Measurements from ENCODE around the gene THEMIS2.
"Not testable (repeated sequence)": the region's sequence is repeated elsewhere in the genome, so short reads cannot be mapped to it uniquely, and the experiment has no call there.

The THEMIS2 gene
- 33.1 to 113 reads per million in 2 donors for total RNA-seq

DNA sequence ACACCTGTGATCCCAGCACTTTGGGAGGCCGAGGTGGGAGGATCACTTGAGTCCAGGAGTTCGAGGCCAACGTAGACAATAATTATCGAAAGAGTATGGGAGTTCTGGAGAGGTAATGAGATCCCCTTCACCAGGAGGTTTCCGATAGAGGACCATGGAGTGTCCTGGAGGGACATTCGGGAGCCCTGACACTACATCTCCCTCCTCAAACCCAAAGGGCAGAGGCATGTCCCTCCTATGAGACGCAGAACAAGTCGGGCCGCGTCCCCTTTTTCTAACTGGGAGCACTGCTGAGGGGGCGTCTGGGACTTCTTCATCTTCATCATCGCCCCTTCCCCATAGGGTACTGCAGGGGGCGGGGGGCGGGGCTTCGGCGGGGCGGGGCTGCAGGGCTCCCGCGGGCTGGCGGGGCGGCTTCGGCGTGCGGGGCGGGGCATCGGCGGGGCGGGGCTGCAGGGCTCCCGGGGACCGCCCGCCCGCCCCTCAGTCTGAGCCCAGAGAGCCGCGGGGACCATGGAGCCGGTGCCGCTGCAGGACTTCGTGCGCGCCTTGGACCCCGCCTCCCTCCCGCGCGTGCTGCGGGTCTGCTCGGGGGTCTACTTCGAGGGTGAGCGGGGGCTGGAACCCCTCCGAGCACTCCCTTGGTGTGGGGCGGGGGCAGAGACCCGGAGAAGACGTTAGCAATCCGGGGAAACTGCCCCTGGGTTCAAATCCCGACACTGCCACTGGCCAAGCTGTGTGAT is at the start of gene THEMIS2:
TSS of gene THEMIS2 (plus strand) at position 486 of the 743 bp plus-strand sequence. CDS start at position 514, 28 bp downstream.
- DNase-seq: peak; percentile 72

DNA sequence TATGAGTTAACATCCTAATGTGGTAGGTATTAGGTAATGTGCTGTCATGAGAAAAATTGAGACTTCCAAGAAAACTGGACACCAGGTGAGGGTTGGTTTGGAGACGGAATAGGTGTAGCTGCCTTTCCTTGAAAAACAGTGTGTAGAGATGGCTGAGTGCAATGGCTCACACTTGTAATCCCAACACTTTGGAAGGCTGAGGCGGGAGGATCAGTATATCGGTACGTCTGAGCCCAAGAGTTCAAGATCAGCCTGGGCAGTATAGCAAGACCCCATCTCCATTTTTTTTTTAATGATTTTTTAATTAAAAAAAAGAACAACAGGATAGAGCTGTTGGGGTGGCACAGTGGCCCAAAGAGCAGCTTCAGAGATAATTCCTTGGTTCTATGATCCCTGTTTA is 48.6 kb upstream of the THEMIS2 start:
- no peak for DNase-seq

DNA sequence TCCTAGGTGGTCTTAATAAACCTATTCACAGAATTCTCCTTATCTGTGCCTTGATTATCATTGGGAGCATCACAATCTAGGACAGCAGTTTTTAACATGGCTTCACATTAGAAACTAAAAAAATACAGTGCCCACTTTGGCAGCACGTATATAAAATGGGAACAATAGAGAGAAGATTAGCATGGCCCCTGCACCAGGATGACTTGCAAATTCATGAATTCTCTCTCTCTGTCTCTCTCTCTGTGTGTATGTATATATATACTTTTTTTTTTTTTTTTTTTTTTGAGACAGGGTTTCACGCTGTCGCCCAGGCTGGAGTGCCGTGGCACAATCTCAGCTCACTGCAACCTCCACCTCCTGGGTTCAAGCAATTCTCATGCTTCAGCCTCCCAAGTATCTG is 47.9 kb upstream of the THEMIS2 start:
- DNase-seq: no peak

DNA sequence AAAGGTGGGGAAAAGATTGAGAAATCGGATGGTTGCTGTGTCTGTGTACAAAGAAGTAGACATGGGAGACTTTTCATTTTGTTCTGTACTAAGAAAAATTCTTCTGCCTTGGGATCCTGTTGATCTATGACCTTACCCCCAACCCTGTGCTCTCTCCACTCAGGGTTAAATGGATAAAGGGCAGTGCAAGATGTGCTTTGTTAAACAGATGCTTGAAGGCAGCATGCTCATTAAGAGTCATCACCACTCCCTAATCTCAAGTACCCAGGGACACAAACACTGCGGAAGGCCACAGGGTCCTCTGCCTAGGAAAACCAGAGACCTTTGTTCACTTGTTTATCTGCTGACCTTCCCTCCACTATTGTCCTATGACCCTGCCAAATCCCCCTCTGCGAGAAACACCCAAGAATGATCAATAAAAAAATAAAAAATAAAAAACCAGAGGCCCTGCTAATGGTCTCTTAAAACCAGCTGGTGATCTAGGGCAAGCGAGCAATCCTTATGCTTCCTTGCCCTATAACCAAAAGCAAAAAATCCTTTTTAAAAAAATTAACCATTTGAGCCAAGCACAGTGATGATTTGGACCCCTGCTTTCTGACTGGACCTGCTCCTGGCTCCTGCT is 42.9 kb upstream of the THEMIS2 start:
- not testable (repeated sequence) for DNase-seq

DNA sequence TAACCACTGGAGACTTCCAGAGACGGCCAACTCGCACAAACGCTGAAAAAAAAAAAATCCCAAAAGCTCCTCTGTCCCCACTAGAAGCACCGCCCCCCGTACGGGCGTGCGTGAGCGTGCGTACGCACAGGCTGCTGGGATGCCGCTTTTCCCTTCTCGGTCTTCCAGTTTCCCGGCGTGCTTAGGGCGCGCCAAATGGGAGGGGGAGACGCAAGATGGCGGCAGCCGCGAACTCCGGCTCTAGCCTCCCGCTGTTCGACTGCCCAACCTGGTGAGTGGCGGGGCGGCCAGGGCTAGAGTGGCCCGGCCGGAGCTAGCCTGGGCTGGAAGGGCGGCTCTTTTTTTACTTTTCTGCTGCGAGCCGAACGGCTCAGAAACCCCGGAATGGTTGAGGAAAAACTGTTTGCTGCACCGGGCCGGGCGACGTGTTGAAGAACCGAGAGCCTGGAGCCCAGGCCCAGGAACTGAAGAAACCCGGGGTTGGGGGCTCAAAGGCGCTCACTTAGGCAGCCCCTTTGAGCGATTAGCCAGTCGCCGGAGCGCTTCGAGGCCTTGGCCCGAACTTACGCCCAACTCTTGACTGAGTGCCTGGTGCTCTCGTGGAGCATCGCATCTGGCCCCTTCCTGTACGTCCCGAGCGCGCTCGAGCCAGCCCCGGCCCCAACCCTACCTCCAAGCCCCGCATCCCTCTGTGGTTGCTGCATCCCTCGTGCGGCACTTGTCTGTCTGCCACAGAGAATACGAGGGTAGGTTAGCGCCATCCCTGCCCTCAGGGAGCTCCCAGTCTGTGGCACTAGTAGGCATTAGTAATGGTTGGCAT is 41.5 kb upstream of the THEMIS2 start, which contains the start of gene PPP1R8:
TSS of gene PPP1R8 (plus strand) at position 162 of the 820 bp plus-strand sequence. CDS start at position 216, 54 bp downstream.
- DNase-seq: peak; percentile 67

DNA sequence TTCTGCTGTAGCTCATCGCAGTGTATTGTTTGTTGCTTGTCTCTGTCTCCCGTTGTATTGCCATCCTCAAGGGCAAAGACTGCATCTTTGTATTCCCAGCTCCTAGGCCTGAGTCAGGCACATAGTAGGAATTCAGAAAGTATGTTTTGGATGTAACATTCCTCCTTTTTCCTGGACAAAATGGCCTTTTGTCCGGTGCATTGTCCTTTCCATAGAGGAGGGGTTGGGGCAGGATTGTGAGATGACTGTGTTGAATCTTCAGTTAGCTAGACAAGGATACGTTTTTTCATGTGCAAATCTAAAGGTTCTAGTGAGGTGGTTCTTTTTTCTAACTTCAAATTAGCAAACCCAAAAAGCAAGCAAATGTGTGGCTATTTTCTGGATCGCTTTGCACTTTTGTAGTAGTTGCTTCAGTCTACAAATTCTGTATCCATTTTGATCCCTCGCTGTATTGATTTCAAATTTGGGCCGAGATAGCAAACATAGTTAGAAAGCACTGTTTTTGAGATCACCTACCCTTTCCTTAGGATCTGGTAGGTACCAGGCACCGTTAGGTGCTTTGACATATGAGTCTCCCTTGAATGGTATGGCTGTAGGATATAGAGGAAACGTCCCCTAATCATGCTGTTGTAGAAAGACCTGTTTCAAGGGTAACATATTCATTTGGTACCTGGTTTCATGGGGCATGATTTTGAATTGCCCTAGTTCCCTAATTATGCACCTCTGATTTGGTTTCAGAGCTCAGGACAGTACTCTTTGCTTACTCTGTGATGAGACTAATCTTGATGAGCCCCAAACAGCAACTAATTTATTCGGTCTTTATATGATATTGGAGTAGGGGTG is 40.6 kb upstream of the THEMIS2 start:
- DNase-seq: no peak

DNA sequence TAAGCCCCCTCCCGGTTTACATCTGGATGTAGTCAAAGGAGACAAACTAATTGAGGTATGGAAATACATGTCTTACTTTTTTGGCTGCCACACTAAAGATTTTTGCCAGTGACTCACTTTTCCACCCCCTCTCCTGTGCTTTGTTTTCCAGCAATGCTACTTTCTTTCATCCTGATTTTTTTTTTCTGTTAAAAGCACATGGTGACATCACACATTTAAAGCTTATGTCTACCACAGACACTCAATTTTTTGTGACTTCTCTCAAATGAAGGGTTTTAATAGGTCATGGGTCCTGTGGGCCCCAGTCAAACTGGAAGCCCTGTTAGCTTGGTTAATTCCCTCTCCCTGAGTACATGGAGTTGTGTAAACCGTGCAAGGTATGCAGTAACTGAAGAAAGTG is 39.6 kb upstream of the THEMIS2 start:
- no peak for DNase-seq

DNA sequence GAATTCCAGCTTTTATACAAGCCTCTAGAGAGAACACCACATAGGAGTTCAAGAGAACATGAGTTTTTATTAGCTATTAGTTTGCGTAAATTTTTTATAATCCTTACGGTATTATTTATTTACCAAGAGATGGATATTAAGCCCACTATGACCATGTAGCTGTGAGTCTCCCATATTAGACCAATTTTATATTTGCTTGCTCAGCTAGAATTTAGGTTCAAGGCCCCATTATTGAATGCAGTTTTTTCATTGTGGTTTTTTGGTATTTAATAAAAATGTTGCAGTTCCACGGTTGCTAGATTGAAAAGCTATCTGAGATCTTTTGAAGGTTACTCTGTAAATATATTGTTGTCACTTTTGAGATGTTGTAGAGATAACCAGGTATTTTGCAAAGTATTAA is 38.9 kb upstream of the THEMIS2 start:
- no peak for DNase-seq

DNA sequence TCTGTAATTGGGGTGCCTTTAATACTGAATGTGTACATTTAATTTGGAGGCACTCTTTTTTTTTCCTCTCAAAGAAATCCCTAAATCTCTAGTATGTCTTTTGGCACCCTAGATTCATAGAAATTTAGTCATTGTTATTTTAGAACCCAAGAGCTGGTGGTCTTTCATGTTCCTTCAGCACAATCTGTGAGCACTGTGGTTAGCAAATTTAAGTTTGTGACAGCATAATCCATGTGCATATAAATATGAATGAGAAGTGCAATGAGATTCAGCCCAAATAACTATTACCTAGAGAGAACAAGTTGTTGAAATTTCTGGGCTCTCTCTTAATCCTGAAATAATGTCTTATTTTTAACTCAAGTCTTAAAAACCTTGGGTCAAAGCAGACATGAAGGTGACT is 37.3 kb upstream of the THEMIS2 start:
- no peak for DNase-seq

DNA sequence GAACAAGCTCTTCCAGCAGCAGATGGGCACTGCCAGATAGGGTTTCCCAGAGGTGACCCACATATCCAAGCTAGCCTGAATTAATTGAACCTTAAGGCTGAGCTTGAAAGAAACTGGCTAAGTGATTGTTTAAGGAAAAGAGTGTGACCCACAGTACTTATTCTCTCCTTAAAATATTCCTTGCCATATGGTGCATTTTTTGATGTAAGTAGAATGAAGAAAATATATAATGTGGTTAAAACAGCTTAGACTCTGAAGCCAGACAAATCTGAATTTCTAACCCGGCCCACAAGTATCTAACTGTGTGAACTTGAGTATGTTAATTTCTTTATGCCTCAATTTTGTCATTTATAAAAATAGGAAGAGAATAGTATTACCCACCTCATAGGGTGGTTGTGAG is 36.8 kb upstream of the THEMIS2 start:
- DNase-seq: no peak

DNA sequence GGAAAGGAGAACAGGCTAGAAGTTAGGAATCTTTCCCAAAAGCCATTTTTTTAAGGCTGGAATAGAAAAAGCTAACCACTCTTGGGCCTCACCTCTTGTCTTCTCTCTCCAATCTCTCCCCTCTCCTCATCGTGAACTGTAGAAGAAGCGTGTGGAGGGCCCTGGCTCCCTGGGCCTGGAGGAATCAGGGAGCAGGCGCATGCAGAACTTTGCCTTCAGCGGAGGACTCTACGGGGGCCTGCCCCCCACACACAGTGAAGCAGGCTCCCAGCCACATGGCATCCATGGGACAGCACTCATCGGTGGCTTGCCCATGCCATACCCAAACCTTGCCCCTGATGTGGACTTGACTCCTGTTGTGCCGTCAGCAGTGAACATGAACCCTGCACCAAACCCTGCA is 22.4 kb upstream of the THEMIS2 start:
- no peak for DNase-seq

DNA sequence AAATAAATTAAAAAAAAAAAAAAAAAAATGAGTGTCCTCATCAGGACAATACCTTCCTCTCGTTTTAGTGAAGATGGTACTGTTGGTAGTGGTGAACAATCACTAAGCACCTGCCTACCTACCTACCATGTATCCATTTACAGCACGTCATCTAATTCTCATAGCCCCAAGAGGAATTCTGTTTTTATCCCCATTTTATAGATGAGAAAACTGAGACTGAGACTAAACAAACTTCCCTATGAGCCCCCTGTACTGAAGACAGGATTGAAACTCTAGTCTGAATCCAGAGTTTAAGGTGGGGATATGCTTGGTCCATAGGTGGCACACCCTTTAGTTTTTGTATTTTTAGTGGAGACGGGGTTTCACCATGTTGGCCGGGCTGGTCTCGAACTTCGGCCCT is 17.3 kb upstream of the THEMIS2 start:
- no peak for DNase-seq

DNA sequence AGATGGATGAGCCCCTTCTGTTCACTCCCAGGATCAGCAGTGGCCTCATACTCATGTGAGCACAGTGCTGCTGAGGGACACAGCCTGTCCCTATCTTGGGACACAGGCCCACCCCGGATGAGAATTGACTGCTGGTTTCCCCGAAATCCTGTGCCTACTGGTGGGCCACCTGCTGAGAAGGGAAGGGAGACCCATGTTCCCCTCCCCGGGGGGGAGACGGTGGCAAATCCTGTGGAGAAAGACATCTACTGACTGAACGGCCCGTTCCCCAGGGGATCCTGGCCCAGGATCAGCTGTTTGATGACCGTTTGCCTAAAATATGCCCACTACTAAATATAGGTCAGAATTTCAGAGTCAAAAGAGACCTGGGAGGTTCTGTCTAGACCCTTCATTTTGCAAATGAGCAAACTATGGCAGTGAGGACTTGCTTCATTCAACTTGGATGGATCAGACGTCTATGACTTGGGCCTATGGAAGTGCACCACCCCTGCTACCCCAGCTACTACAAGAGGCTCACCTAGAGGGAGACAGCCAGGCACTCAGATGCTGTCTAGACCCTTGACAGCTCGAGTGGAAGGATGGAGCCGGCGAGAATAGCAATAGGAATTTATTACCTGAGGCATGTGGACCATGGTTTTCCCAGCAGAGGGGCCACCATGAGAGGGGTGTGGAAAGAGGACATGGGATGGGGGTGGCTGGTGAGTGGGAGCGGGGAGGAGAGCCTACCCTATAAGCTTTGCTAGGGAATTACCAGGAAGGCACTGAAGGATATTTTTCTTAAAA is 15.6 kb upstream of the THEMIS2 start:
- DNase-seq: no peak

DNA sequence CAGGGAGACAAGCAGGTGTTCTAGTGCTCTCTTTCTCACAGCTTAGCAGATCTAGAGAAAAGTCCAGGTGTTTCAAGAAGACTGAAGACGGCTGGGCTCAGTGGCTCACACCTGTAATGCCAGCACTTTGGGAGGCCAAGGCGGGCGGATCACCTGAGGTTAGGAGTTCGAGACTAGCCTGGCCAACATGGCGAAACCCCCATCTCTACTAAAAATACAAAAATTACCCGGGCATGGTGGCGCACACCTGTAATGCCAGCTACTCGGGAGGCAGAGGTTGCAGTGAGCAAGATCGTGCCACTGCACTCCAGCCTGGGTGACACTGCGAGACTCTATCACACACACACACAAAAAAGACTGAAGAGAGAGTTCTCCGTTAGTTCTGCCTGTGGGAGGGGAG is 14.8 kb upstream of the THEMIS2 start:
- not testable (repeated sequence) for DNase-seq

DNA sequence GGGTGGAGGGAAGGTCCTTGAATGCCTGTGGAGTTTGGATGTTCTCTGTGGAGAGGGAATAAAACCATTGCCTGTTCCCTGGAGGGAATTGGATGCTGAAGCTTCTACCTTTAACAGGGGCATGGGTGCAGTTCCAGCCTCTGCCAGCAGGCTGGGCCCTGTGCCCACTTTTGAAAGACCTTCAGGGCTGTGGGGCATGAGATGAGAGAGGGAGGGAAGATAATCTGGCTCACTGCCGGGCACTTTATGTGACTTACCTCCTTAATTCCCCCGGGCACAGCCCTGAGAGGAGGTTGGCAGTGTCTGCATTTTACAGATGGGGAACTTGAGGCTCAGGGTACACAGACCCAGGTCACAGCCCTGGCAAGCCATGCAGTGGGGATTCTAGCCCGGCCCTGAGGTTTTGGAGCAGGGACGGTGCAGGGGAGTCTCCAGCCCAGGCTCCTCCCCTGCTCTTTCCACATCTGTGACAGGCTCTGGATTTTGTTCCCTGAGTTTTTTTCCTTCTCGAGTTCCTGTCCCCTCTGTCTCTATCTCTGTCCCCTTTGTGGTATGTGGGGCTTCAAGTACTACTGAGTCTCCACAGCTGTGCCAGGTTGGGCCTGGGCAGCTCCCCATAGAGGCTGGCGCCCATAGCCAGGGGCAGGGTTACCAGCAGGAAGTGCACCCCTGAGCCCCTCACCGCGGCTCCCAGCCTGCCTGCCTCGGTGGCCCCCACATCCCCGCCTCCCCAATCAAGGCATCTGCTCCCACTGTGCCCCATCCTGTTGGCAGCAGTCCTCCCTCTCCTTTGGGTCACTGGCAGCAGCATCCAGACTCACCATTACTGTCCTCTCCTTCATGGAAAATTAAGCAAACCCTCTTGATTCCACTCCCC is 14.0 kb upstream of the THEMIS2 start:
- peak; percentile 44 for DNase-seq

DNA sequence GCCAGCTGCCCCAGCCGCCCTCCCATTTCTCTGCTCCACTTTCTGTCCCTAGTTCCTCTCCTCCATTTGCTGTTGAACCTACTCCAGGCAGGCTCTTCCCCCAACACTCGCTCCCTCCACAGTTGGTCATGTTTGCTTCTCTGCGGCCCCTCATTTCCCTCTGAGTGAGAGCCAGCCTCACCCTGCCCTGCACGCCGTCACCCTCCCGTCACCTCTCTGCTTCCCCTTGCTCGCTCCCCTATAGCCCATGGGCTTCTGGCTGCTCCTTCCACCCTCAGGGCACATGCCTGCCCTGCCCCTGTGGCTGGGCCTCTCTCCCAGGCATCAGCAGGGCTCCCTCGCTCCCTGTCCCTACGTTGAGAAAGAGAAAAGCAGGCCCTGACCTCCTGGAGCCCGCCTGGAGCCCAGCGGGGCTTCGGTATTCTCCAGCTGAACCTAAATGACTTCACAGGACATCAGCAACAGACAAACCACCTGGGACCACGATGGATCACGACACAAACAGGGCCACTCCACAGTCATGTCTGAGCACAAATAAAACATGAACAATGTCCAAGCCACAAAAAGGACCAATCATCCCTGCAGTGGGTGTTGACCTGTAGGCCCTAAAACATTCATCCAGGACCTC is 13.3 kb upstream of the THEMIS2 start:
- no peak for DNase-seq

DNA sequence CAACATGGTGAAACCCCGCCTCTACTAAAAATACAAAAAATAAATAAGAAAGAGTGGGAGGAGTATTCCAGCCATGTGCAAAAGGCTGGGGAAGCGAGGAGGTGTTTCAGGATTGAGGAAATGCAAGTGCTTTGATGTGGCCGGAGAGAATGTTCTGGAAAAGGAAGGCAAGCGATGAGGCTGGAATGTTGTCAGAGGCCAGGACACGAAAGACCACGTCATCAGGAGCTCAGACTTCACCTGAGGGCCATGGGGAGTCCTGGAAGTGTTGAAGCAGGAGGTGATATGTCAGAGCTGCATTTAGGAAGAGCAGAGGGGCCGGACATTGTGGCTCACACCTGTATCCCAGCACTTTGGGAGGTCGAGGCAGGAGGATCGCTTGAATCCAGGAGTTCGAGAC is 10.9 kb upstream of the THEMIS2 start:
- DNase-seq: no peak

DNA sequence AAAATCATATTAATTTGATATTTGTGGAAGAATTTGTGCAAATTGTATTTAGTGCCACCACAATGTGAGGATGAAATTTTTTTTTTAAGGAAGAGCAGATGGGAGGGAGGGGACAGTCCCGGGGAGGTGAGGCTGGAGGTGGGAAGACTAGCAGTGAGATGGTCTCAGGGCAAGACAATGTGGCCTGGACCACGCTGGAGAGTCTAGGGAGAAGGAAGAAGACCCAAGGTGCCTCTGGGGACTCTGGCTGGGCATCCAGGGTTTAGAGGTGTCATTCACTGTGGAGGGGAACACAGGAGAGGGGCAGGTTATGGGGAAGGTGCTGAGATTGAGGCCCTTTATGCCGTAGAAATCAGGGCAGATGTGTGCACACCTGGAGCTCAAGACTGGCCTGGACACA is 10.3 kb upstream of the THEMIS2 start:
- no peak for DNase-seq

DNA sequence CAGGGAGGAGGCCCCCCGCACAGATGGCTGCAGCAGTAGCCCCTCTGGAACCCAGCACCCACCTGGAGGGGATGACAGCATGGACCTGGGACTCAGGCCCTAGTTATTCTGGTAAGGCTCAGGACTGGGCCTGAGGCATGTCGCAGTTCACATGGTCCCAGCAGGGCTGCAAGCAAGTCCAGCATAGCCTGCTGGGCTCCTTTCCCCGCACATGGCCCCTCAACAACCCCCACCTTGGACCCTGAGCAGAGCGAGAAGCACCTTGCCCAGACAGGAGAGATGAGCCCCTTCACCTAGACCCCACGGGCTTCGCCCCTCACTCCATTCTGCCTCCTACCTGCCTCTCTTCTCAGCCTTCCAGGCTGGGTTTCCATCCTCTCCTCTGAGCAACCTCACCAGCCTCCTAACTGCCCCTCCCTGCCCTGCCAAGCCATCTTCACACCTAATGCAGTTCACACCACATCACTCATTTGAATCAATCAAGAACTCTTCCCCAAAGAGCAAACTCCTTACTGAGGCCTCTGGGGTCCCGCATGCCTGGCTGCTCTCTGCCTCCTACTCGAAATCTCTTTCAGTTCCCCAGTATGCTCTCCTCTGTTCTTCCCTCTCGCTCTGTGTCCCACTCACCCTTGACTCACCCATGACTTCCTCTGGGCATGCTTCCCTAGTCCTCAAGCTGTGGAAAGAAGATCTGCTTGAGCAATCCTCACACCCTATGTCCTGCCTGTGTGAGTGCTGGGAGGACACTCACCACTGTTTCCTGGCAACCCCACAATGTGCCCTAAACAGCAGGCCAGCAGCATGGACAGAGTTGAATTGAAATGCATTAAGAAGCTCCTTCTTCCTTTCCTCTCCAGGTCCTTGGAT is 9.4 kb upstream of the THEMIS2 start:
- no peak for DNase-seq
